Astrocyte of the spinal cord (primary cell): ENCODE results near the gene GGCT.

Experiments used
- DNase-seq: peaks from one replicate; pipeline ENCODE4 v3.0.0; 2011; ENCODE audit warnings: low read depth, low spot score
- H3K4me3 ChIP-seq: 2 replicates; pipeline ENCODE4 v1.5.1; 2011; ENCODE audit warnings: low read depth, mild to moderate bottlenecking, low read length, moderate library complexity
- CTCF ChIP-seq: IDR thresholded peaks from 2 replicates; pipeline ENCODE4 v1.5.1; 2012; ENCODE audit warnings: low read depth, mild to moderate bottlenecking, low read length, inconsistent platforms
- in situ Hi-C: cut with HindIII; loops from 2 replicates; pipeline ENCODE4 v1.10.0; 2017; ENCODE audit warnings: low sequenced_read_pairs

GGCT gene

GRCh38 chr7:30469303-30469702 lies 35.3 kb downstream of the GGCT start:
- in situ Hi-C loops: no loop called here
- peak; percentile 64 for TF ChIP-seq CTCF
- H3K4me3 ChIP-seq: no peak overlapping the region
- DNase-seq: peak; percentile 99

GRCh38 chr7:30468791-30469190 lies 35.8 kb downstream of the GGCT start:
- in situ Hi-C loops: no loop called here
- no peak for DNase-seq
- H3K4me3 ChIP-seq: no peak overlapping the region
- TF ChIP-seq CTCF: no peak

- in situ Hi-C loops: no loop called here
- DNase-seq: no peak
- TF ChIP-seq CTCF: no peak
- no peak overlapping the region for H3K4me3 ChIP-seq
Observed at GRCh38 chr7:30468041-30468440, 36.6 kb downstream of the GGCT start.

GRCh38 chr7:30467271-30467670 lies 37.4 kb downstream of the GGCT start:
- TF ChIP-seq CTCF: no peak

GRCh38 chr7:30466266-30466665 lies 38.4 kb downstream of the GGCT start:
- DNase-seq: no peak
- in situ Hi-C loops: no loop called here

More at GRCh38 chr7:30467271-30467670, 37.4 kb downstream of the GGCT start:
- in situ Hi-C loops: no loop called here
- no peak for DNase-seq
- H3K4me3 ChIP-seq: no peak overlapping the region

GRCh38 chr7:30465811-30466180 lies 38.8 kb downstream of the GGCT start:
- DNase-seq: no peak

More at GRCh38 chr7:30466266-30466665, 38.4 kb downstream of the GGCT start:
- no peak overlapping the region for H3K4me3 ChIP-seq
- TF ChIP-seq CTCF: no peak

More at GRCh38 chr7:30465811-30466180, 38.8 kb downstream of the GGCT start:
- TF ChIP-seq CTCF: no peak
- H3K4me3 ChIP-seq: no peak overlapping the region
- in situ Hi-C loops: no loop called here
